ENCODE results near the gene TMEM37.

DNA sequence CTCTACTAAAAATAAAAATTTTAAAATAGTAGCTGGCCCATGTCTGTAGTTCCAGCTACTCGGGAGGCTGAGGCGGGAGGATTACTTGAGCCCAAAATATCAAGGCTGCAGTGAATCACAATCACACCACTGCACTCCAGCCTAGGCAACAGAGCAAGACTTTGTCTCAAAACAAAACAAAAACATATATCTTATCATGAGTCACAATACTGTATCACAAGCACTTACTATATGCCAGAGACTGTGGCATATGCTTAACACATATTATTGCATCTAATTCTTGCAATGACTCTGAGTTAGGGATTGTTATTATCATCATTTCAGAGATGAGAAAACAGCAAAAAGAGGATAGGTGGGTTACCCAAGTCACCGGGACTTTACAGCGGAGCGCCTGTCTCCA is 29.5 kb upstream of the TMEM37 start:
- TF ChIP-seq, protein P1, sequence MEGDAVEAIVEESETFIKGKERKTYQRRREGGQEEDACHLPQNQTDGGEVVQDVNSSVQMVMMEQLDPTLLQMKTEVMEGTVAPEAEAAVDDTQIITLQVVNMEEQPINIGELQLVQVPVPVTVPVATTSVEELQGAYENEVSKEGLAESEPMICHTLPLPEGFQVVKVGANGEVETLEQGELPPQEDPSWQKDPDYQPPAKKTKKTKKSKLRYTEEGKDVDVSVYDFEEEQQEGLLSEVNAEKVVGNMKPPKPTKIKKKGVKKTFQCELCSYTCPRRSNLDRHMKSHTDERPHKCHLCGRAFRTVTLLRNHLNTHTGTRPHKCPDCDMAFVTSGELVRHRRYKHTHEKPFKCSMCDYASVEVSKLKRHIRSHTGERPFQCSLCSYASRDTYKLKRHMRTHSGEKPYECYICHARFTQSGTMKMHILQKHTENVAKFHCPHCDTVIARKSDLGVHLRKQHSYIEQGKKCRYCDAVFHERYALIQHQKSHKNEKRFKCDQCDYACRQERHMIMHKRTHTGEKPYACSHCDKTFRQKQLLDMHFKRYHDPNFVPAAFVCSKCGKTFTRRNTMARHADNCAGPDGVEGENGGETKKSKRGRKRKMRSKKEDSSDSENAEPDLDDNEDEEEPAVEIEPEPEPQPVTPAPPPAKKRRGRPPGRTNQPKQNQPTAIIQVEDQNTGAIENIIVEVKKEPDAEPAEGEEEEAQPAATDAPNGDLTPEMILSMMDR (IDR thresholded peaks at IDR 0.05; ENCODE audit: borderline replicate concordance, extremely low read depth, low read length, poor library complexity, severe bottlenecking) = no peak
- TF ChIP-seq EZH2 (IDR thresholded peaks at IDR 0.05; ENCODE audit: borderline replicate concordance, low read depth, low read length, severe bottlenecking) = no peak

All from DND-41 (cell line).